Neural progenitor cell (in vitro differentiated cells): ENCODE results near the gene SRR. TPM values are rescaled to one million over a fixed set of nuclear protein-coding genes. Genes with fewer than 3 reads are reported as not detected.

Source experiments
- DNase-seq: peaks from one replicate; pipeline ENCODE4 v3.0.0-alpha.2; 2016; ENCODE audit warnings: low spot score
- H2AFZ ChIP-seq: fragments of 200-600 bp; sonication (generic); replicated peaks from 2 replicates; pipeline ENCODE4 v1.6.1; 2016; ENCODE audit warnings: antibody characterized with exemption
- H3F3A ChIP-seq: fragments of 200-600 bp; sonication (generic); 2 replicates; pipeline ENCODE4 v1.6.1; 2016; ENCODE audit warnings: antibody characterized with exemption, low read depth
- H3K27ac ChIP-seq: fragments of 200-600 bp; sonication (generic); 2 replicates; pipeline ENCODE4 v1.5.1; 2016; ENCODE audit warnings: mild to moderate bottlenecking
- H3K27me3 ChIP-seq: fragments of 200-600 bp; sonication (generic); 2 replicates; pipeline ENCODE4 v1.6.1; 2016; ENCODE audit warnings: mild to moderate bottlenecking, moderate library complexity
- H3K36me3 ChIP-seq: fragments of 200-600 bp; sonication (generic); 2 replicates; pipeline ENCODE4 v1.5.1; 2016
- H3K4me1 ChIP-seq: fragments of 200-600 bp; sonication (generic); 2 replicates; pipeline ENCODE4 v1.6.1; 2016; ENCODE audit warnings: mixed run types
- H3K4me2 ChIP-seq: fragments of 200-600 bp; sonication (generic); 2 replicates; pipeline ENCODE4 v1.6.1; 2016
- H3K4me3 ChIP-seq: fragments of 200-600 bp; sonication (generic); 2 replicates; pipeline ENCODE4 v1.5.1; 2016
- H3K79me2 ChIP-seq: fragments of 200-600 bp; sonication (generic); 2 replicates; pipeline ENCODE4 v1.6.1; 2016; ENCODE audit warnings: low read depth
- H3K9ac ChIP-seq: fragments of 200-600 bp; sonication (generic); 2 replicates; pipeline ENCODE4 v1.6.1; 2016
- H3K9me3 ChIP-seq: fragments of 200-600 bp; sonication (generic); 2 replicates; pipeline ENCODE4 v1.5.1; 2016; ENCODE audit warnings: low read depth
- H4K20me1 ChIP-seq: fragments of 200-600 bp; sonication (generic); 2 replicates; pipeline ENCODE4 v1.6.1; 2016; ENCODE audit warnings: low read depth
- H3K27ac Mint-ChIP-seq: 3 replicates; pipeline ENCODE4 v1.8.0; 2021; ENCODE audit warnings: mixed read lengths
- H3K27me3 Mint-ChIP-seq: 2 replicates; pipeline ENCODE4 v1.8.0; 2022; ENCODE audit warnings: low read depth, mild to moderate bottlenecking, inconsistent platforms, moderate library complexity, mixed read lengths; ENCODE audit not compliant: insufficient read depth
- H3K36me3 Mint-ChIP-seq: 3 replicates; pipeline ENCODE4 v1.8.0; 2021; ENCODE audit warnings: mixed read lengths
- H3K4me1 Mint-ChIP-seq: 3 replicates; pipeline ENCODE4 v1.8.0; 2021; ENCODE audit warnings: mixed read lengths
- H3K4me3 Mint-ChIP-seq: 3 replicates; pipeline ENCODE4 v1.8.0; 2021; ENCODE audit warnings: mild to moderate bottlenecking, moderate library complexity, mixed read lengths
- H3K9me3 Mint-ChIP-seq: 3 replicates; pipeline ENCODE4 v1.8.0; 2020; ENCODE audit warnings: mixed read lengths
- CTCF ChIP-seq: fragments of 200-600 bp; sonication (generic); IDR thresholded peaks from 2 replicates; pipeline ENCODE4 v1.5.1; 2017; ENCODE audit warnings: antibody characterized with exemption, mild to moderate bottlenecking
- EZH2 ChIP-seq: fragments of 200-600 bp; sonication (generic); IDR thresholded peaks from 2 replicates; pipeline ENCODE4 v1.6.1; 2017; ENCODE audit warnings: antibody characterized with exemption, mild to moderate bottlenecking, moderate library complexity
- EZH2phosphoT487 ChIP-seq: fragments of 200-600 bp; sonication (generic); IDR thresholded peaks from 2 replicates; pipeline ENCODE4 v1.6.1; 2017; ENCODE audit warnings: antibody characterized with exemption
- total RNA-seq: library from RNA; depleted of rRNA; stranded (reverse); fragments of >200 nt; gene quantifications from 2 replicates; pipeline ENCODE4 v1.2.3, GENCODE V29; 2015; ENCODE audit warnings: low replicate concordance

SRR gene
- total RNA-seq, 1 donor from 2014 or later: 40.9 TPM

GRCh38 chr17:2283302-2283701, 20.4 kb upstream of the SRR start:
- Histone ChIP-seq H3K4me2 (no peak overlapping the region), H3K27me3 (no peaks in the 10 kb centered on the region), H3K9me3 (no peaks in the 10 kb centered on the region), H4K20me1 (peaks cover 25% of the 10 kb centered on the region), H3K36me3 (peaks cover 25% of the 10 kb centered on the region), H3F3A (peaks cover 26% of the 10 kb centered on the region), H2AFZ (no peak overlapping the region), H3K27ac (no peak overlapping the region), H3K9ac (no peak overlapping the region), H3K4me1 (no peaks in the 10 kb centered on the region), H3K79me2 (peaks cover 4% of the 10 kb centered on the region), H3K4me3 (no peak overlapping the region)
- no peak overlapping the region for H3K4me3 Mint-ChIP-seq
- no peak for DNase-seq
- TF ChIP-seq CTCF (no peak), EZH2phosphoT487 (no peak), EZH2 (no peak)
- H3K4me1 Mint-ChIP-seq: no peaks in the 10 kb centered on the region
- H3K9me3 Mint-ChIP-seq: no peaks in the 10 kb centered on the region
- no peak overlapping the region for H3K27ac Mint-ChIP-seq
- peaks cover 21% of the 10 kb centered on the region for H3K36me3 Mint-ChIP-seq
- H3K27me3 Mint-ChIP-seq: peaks cover 5% of the 10 kb centered on the region

- Histone ChIP-seq H4K20me1 (peaks cover 19% of the 10 kb centered on the region), H3K9ac (no peak overlapping the region), H3K36me3 (peaks cover 8% of the 10 kb centered on the region), H3K9me3 (no peaks in the 10 kb centered on the region), H3K79me2 (peaks cover 13% of the 10 kb centered on the region), H3K4me2 (no peak overlapping the region), H3F3A (peaks cover 9% of the 10 kb centered on the region), H3K4me3 (no peak overlapping the region), H3K27me3 (no peaks in the 10 kb centered on the region), H3K27ac (no peak overlapping the region), H3K4me1 (no peaks in the 10 kb centered on the region), H2AFZ (no peak overlapping the region)
- no peak for TF ChIP-seq EZH2
- TF ChIP-seq CTCF: no peak
- no peak for TF ChIP-seq EZH2phosphoT487
- Mint-ChIP-seq H3K27me3 (no peaks in the 10 kb centered on the region), H3K36me3 (peaks cover 28% of the 10 kb centered on the region), H3K9me3 (no peaks in the 10 kb centered on the region), H3K4me3 (no peak overlapping the region), H3K27ac (no peak overlapping the region), H3K4me1 (no peaks in the 10 kb centered on the region)
- DNase-seq: no peak
Measured at GRCh38 chr17:2289878-2290478, 13.8 kb upstream of the SRR start.

- TF ChIP-seq EZH2 (no peak), CTCF (no peak), EZH2phosphoT487 (no peak)
- Mint-ChIP-seq H3K4me3 (no peak overlapping the region), H3K27me3 (peaks cover 2% of the 10 kb centered on the region), H3K36me3 (peaks cover 42% of the 10 kb centered on the region), H3K4me1 (peaks cover 2% of the 10 kb centered on the region), H3K27ac (no peak overlapping the region), H3K9me3 (no peaks in the 10 kb centered on the region)
- Histone ChIP-seq H3K4me2 (no peak overlapping the region), H3K27ac (no peak overlapping the region), H3F3A (peaks cover 5% of the 10 kb centered on the region), H3K4me1 (no peaks in the 10 kb centered on the region), H3K79me2 (peaks cover 21% of the 10 kb centered on the region), H4K20me1 (peaks cover 29% of the 10 kb centered on the region), H2AFZ (no peak overlapping the region), H3K4me3 (no peak overlapping the region), H3K9ac (no peak overlapping the region), H3K27me3 (no peaks in the 10 kb centered on the region), H3K36me3 (peaks cover 8% of the 10 kb centered on the region), H3K9me3 (no peaks in the 10 kb centered on the region)
- no peak for DNase-seq
Measured at GRCh38 chr17:2292100-2292499, 11.7 kb upstream of the SRR start.
